NCI-H2107 treated with DMSO at 0.1 percent for 48 hours (cell line): ENCODE data around the gene HAUS8.
"Not testable (repeated sequence)": the region's sequence is repeated elsewhere in the genome, so short reads cannot be mapped to it uniquely, and the experiment has no call there.

Experiments
- DNase-seq: peaks from one replicate; lab custom pipeline; 2025; ENCODE audit not compliant: unreplicated experiment; lab: John Stamatoyannopoulos, UW

Gene HAUS8

DNA sequence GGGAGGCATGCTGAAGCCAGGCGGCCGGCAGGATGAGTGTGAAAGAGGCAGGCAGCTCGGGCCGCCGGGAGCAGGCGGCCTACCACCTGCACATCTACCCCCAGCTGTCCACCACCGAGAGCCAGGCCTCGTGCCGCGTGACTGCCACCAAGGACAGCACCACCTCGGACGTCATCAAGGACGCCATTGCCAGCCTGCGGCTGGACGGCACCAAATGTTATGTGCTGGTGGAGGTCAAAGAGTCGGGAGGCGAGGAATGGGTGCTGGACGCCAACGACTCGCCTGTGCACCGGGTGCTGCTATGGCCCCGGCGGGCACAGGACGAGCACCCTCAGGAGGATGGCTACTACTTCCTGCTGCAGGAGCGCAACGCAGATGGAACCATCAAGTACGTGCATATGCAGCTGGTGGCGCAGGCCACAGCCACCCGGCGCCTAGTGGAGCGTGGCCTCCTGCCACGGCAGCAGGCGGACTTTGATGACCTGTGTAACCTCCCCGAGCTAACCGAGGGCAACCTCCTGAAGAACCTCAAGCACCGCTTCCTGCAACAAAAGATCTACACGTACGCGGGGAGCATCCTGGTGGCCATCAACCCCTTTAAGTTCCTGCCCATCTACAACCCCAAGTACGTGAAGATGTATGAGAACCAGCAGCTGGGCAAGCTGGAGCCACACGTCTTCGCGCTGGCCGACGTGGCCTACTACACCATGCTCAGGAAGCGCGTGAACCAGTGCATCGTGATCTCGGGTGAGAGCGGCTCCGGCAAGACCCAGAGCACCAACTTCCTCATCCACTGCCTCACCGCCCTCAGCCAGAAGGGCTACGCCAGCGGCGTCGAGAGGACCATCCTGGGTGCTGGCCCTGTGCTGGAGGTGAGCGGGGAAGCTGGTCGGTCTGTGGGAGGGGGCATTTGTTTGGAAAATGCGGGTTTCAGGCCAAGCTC lies 26.7 kb upstream of the HAUS8 start:
- DNase-seq: no peak

DNA sequence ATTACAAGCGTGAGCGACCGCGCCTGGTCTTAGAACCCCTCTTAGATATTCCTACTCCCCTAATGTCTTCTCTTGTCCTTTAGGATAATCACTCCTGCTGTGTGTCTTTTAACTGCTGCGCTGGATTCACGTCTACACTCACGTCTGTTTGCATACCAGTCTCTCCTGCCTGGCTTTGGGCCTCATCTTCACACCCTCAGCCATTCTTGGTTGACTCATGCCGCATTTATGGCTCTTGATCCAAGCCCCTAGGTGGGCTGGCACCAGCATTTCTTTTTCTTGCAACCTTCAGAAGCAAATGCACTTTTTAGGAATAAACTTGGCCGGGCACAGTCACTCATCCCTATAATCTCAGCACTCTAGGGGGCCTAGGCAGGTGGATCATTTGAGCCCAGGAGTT lies 23.1 kb upstream of the HAUS8 start:
- no peak for DNase-seq

DNA sequence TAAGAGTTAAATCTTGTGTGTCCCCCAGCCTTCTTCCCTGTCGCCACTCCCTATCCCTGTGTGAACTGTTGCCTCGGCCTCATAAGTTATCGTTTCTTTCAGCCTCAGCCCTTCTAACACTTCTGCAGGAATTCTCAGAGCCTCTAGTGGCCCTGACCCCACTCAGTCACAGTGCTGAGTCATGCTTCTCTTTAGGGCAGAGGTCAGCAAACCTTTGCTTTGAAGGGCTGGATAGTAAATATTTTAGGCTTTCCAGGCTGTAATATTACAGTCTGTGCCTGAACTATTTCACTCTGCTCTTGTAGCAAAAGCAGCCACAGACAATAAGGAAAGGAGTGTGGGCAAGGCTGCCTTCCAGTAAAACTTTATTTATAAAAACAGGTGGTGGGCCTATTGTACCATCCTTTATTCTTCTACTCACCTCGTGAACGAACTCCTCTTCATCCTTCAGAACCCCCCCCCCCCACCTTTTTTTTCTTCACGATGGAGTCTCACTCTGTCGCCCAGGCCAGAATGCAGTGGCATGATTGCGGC lies 22.4 kb upstream of the HAUS8 start:
- DNase-seq: no peak

DNA sequence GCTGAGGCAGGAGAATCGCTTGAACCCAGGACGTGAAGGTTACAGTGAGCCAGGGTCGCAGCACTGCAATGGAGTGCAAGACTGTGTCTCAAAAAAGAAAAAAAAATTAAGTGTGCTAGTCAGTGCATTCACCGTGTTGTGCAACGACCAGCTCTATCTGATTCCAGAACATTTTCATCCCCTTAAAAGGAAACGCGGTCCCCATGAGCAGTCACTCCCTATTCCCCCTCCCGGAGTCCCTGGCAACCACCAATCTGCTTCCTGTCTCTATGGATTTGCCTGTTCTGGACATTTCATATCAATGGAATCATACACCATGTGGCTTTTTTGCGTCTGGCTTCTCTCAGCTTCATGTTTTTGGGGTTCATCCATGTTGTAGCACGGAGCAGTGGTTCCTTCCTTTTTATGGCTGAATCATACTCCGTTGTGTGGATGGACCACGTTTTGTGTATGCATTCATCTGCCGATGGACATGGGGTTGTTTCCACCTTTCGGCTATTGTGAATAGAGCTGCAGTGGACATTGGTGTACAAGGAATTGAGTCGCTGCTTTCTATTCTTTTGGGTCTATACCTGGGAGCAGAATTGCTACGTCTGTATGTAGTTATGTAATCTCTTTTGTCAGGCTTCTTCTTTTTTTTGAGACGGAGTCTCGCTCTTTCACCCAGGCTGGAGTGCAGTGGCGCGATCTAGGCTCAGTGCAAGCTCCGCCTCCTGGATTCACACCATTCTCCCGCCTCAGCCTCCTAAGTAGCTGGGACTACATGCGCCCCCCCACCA lies 20.1 kb upstream of the HAUS8 start:
- DNase-seq: no peak

DNA sequence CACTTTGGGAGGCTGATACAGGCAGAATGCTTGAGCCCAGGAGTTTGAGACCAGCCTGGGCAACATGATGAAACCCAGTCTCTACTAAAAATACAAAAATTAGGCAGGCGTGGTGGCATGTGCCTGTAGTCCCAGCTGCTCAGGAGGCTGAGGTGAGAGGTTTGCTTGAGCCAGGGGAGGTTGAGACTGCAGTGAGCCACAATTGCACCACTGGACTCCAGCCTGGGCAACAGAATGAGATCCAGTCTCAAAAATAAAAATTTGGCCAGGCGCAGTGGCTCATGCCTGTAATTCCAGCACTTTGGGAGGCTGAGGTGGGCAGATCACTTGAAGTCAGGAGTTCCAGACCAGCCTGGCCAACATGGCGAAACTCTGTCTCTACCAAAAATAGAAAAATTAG lies 19.4 kb upstream of the HAUS8 start:
- not testable (repeated sequence) for DNase-seq

DNA sequence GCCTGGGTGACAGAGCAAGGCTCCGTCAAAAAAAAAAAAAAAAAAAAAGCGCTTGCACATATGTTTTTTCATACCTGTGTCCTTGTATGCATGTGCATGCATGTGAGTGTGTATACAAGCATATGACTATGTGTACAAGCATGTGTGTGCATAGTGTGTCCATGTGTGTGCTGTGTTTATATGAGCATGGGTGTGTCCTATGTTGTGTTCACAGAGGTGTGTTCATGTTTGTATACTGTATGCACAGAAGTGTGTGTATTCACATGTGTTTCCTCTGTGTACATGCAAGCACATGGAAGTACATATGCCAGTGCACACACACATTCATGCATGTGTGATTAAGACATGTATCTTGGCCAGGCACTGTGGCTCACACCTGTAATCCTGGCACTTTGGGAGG lies 17.4 kb upstream of the HAUS8 start:
- no peak for DNase-seq

DNA sequence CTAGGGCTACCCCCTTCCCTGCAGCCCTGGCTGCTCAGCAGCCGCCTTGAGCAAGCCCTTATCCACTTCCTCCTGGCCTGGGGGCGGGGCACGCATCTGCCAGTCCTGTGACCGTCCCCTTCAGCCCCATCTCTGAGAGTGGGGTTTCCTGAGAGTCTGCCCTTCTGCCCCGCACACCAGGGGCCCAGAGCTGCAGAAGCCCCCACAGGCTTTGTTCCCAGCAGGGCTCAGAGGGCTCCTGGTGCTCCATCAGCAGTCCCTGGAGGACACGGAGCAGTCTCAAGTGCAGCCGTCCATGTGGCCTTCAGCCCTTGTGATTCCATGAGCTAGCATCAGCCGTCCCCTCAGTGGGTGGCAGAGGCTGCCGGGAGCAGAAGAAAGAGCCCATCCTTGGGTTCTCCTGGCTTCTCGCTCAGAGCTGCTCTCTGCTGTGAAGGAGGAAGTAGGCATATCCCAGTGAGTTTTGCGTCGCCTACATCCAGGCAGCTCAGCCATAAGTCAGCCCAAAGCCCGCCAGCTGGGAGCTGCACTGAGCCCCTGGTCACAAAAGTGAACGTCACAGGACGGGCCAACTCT lies 16.6 kb upstream of the HAUS8 start:
- no peak for DNase-seq

DNA sequence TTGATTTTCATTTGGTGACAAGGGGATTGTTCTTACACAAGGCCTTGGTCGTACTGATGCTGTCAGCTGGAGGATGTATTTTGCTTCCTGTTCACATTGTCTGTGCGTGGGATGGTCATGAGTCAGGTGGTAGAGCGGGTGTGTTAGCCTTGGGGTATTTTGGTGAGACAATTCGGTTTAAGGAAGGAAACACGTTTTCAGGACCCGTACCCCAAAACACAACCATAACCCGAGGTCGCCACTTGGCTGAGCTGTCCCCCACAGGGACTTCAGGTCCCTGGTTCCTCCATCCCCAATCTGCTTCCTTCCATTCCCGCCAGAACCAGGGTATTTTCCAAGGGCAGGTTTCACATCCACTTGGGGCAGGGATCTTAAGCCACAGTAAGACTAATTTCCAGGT lies 15.3 kb upstream of the HAUS8 start:
- no peak for DNase-seq

DNA sequence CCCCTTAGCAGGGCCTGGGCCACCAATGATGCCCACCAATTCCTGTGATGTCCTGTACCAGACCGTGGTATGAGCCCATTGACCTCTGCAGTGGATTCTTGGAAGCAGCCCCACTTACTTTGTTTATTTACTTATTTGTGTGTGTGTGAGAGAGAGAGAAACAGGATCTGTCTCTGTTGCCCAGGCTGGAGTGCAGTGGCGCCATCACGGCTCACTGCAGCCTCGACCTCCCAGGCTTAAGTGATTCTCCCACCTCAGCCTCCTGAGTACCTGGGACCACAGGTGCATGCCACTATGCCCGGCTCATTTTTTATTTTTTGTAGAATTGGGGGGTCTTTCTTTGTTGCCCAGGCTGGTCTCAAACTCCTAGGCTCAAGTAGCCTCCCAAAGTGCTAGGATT lies 13.3 kb upstream of the HAUS8 start:
- no peak for DNase-seq

DNA sequence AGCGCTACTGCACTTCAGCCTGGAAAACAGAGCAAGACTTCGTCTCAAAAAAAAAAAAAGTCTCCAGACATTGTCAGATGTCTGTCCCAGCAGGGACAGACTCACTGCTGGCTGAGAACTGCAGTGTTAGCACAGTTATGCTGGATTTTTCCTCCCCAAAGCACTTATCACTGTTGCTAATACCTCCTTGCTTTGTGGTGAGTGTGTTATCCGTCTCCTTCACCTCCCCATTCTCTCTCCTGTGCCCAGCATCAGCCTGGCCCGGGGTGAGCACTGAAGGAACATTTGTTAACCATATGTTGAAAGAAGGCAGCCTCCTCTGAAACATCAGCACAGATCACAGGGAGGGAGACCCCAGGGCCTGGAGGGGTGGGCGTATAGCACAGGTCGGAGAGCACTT lies 11.6 kb upstream of the HAUS8 start:
- DNase-seq: no peak

DNA sequence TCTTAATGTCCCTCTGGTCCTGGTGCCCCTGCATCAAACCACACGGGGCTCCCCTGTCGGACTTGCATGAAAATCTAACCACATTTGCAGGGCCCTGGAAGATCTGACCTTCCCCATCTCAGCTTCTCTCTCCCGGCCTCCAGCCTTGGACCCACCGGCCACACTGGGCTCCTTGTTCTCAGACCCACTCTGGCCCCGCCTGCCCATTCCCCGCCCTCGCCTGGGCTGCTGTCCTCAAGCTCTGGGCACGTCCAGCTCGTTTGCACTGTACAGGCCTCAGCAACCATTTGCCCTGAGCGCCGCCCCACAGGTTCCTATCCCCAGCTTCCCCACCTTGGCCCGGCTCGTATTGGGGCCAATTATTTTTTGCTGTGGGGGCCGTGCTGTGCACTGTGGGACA lies 10.9 kb upstream of the HAUS8 start:
- no peak for DNase-seq

DNA sequence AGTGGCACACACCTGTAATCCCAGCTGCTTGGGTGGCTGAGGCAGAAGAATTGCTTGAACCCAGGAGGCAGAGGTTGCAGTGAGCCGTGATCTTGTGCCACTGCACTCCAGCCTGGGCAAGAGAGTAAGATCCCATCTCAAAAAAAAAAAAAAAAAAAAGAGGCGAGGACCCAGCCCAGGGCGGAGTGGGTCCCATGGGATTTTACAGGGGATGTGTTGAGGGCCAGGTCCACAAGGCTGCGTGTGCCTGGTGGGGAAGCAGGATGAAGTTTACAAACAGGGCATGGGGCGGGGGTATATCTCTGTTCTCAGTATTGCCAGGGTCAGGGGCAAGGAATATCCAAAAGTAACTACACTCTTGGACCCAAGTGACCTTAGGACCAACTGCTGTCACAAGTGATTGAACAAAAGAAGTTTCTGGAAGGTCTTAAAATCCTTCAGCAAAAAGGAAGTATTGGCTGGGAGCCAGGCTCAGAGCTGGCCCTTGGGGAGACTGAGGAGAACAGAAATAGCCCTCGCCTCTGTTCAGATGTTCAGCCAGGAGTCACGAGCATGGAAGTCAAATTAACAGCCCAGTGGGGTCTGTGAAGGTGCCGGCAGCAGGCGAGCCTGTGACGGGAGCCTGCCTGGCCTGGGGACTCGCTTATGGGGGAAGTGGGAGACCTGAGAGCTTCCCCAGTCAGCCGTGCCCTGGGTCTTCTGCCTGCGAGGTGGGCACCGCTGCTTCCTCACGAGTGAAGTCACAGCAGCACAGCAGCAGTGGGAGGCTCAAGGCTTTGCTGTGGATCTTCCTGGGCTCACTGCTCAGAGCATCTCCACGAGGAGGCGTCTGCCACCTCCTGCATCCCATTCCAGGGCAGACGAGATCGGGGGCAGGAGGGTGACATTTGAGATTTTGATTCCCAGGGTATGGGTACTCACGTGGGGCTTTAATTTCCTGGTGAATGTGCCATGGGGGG lies 6.7 kb upstream of the HAUS8 start:
- no peak for DNase-seq

DNA sequence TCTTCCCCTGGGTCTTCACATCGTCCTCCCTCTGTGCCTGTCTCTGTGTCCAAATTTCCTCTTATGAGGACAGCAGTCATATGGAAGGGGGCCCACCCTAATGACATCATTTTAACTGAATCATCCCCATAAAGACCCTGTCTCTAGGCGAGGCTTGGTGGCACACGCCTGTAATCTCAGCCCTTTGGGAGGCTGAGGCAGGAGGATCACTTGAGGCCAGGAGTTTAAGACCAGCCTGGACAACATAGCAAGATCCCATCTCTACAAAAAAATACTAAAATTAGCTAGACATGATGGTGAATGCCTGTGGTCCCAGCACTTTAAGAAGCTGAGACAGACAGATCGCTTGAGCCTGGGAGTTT lies 5.2 kb upstream of the HAUS8 start:
- DNase-seq: no peak

DNA sequence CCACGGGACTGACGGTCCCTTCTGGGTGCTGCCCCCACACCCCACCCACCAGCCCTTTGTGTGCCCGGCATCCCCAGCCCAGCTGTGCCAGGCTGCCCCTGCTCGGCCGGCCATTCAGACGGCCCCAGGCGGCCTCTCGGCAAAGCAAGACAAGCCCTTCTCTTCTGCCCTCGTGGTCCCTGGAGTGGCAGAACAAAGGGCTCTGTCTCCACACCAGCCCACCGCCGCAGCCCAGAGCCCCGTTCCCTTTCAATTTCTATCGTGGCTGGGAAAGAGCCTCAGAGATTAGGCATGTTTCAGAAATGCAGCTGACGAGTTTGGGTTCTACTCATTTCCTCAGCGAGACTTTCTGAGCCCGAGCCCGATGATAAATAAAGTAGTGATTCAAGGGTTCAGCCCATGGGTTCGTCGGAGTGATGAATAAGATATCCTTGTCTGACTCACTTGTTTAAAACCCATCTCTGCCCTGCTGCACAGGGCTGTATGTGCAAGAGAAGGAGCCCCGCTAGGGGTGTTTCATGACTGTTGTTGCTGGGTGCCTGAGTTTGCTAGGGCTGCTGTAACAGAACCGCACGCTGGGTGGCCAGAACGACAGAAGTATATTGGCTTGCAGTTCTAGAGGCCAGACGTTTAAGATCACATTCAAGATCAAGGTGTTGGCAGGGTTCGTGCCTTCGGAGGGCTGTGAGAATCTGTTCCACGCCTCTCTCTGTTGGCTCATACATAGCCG lies 4.6 kb upstream of the HAUS8 start:
- DNase-seq: peak; percentile 43

DNA sequence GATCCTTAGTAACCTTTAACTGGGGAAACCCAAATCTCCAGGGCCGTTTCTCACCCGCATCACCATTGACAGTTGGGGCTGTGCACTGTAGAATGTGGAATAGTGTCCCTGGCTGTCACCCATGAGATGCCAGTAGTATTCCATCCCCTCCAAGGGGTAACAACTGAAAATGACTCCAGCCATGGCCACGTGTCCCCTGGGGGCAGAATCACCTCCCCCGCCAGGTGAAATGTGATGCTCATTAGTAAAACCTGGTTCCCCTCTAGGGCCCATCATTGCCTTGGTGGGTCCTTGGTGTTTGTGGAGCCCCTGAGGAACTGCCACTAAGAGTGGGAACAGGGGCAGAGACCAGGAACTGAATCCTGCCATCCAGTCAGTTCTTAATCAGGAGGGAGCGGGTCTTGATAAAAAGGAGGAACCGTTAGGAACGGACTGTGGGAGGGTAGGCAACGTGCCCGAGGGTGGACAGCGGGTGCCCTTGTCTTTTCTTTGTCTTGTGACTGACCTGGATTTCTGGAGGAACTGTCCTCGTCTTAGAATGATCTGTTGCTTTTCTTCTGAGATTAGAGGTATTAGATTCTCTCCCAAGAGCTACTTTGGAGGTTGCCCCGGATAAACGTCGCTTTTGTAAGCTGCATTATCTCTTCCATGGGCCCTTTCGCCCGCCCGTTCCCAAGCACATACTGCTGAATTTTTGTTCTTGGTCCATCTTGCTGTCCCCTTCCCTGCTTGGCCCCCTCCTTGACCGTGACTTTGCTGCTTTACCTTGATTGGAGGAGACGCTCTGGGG lies 3.9 kb upstream of the HAUS8 start:
- no peak for DNase-seq

DNA sequence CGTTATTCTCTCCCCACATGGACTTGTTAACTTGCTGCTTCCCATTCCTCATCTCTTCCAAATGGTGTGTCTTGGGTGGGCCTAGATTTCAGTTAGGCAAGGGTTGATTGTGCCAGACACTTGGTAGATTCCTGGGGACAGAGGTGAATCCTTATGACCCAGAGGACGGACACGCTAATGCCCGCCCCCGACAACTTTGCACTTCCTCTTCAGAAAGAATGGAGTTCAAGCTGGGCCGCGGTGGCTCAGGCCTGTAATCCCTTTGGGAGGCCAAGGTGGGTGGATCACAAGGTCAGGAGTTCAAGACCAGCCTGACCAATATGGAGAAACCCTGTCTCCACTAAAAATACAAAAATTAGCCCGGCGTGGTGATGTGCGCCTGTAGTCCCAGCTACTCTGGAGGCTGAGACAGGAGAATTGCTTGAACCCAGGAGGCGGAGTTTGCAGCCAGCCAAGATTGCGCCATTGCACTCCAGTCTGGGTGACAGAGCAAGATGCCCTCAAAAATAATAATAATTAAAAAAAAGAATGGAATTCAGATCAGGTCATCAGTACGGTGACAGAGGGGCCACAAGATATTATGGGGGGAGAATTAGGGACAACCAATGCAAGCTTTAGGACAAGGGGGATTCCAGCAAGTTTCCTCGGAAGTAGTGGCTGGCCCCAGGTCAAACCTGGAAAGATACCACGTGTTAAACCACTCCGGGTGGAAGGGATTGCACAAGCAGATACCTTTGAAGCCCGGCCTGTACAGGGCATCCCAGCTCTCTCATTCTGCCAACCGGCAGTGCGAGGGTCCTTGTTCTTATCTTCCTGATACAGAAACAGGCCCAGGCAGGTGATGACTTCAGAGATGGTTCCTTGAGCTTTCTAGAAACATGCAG lies 3.0 kb upstream of the HAUS8 start:
- DNase-seq: no peak

DNA sequence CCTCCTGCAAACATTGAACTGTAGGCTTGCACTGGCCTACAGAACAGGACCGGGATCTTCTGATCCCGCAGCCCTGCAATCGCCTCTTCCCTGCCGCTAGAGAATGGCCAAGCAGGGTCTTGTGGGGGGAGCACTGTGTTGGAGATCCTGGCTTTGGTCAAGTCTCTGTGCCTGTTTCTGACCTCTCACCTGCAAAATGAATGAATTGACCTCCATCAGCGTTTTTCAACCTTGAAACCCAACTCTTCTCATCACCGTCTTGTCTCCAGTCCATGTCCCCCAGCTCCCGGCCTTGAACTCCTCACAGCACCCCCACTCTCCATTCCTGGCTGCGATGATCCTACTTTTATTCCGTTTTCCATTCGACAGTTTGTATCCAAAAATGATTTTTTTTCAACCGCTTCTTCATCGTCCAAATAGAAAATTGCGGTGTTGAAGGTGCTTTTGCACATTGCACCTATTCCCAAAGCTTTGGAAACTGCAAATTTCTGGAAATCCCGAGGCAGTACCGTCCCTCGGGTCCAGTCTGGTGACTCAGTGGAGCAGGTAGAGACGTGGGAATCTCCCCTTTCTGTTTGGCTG lies 2.3 kb upstream of the HAUS8 start:
- no peak for DNase-seq

DNA sequence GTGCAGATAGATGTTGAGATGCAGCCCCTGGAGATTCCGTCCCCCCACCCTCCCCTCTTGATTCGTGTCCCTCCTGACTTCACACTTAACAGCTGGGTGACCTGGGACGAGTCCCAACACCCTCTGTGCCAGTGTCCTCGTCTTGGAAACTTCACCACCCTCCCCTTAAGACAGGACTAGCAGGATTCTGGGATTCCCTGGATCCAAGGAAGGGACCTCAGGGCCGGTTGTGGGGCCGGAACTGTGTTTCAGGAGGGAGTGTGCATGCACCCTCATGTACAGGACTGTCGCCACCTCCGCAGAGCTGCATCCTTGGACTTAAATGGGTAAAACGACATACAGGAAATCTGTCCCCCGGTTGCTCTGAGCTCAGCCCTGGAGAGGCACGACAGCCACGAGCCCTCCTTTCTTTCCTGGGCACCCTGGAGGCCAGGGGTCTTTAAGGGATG lies 1.3 kb upstream of the HAUS8 start:
- no peak for DNase-seq
